HCT116 (cell line): ENCODE measurements around the gene PTPN1. TPM values are rescaled to one million over a fixed set of nuclear protein-coding genes. Genes with fewer than 3 reads are reported as not detected.

Source experiments
- ATAC-seq: fragments of 200-7000 bp; cut with Tn5 transposase; 2 replicates; pipeline ENCODE4 v1.9.1; 2020; ENCODE audit warnings: mild to moderate bottlenecking, moderate library complexity
- BruUV-seq: library from RNA; stranded (reverse); fragments of 400-500 nt; replicated peaks from 2 replicates; lab custom pipeline; 2021; lab: Mats Ljungman, UMichigan
- CTCF ChIA-PET: fragments of 300-600 bp; sonication (Branson Sonifier 250); formaldehyde crosslinking; loops from one replicate; lab custom pipeline; 2021; ENCODE audit warnings: antibody characterized with exemption; lab: Charles Lee
- POLR2A ChIA-PET: fragments of 300-600, 350-600 bp; sonication (Branson Sonifier 250); formaldehyde crosslinking; loops from one replicate; lab custom pipeline; 2021; ENCODE audit warnings: antibody characterized with exemption; lab: Charles Lee
- RAD21 ChIA-PET, 2 experiments: fragments of 300-600 bp; sonication (Branson Sonifier 250); formaldehyde crosslinking; loops; one replicate each; lab custom pipeline; 2023; ENCODE audit warnings: low total read pairs in 2 of 2; ENCODE audit not compliant: uncharacterized antibody in 2 of 2, unreplicated experiment in 2 of 2, low non-redundant PET in 1 of 2; lab: Charles Lee
- DNase-seq: peaks from one replicate; pipeline ENCODE4 v3.0.0-alpha.2; 2010; ENCODE audit warnings: low read depth, low spot score
- H2AFZ ChIP-seq: fragments of 200-600 bp; shearing (Covaris generic), sonication (generic); 2 replicates; pipeline ENCODE4 v1.6.1; 2017; ENCODE audit warnings: low read depth, mixed run types, mixed read lengths, antibody characterized with exemption, low read length; ENCODE audit not compliant: poor library complexity, severe bottlenecking
- H3K27ac ChIP-seq: 2 replicates; pipeline ENCODE4 v1.5.1; 2012; ENCODE audit warnings: low read depth, low read length
- H3K27me3 ChIP-seq: fragments of 200-600 bp; sonication (generic); 2 replicates; pipeline ENCODE4 v1.6.1; 2016; ENCODE audit warnings: mixed run types, low read length, mixed read lengths; ENCODE audit not compliant: insufficient read depth
- H3K36me3 ChIP-seq, 2 experiments: fragments of 200-500 bp in 1 of 2; fragments of 200-600 bp in 1 of 2; sonication (Bioruptor generic) in 1 of 2; sonication (generic) in 1 of 2; 2 replicates each; pipeline versions ENCODE4 v1.5.1 to v1.6.1; 2014 to 2016; ENCODE audit warnings: low read length in 2 of 2, inconsistent platforms in 1 of 2, mixed read lengths in 1 of 2, mixed run types in 1 of 2; ENCODE audit not compliant: insufficient read depth in 2 of 2, control insufficient read depth in 1 of 2
- H3K4me1 ChIP-seq, 2 experiments: fragments of 200-600 bp in 1 of 2; sonication (generic) in 1 of 2; 2 replicates each; pipeline versions ENCODE4 v1.5.1 to v1.6.1; 2012 to 2017; ENCODE audit warnings: low read length in 2 of 2, inconsistent platforms in 1 of 2, mild to moderate bottlenecking in 1 of 2, mixed read lengths in 1 of 2, mixed run types in 1 of 2, moderate library complexity in 1 of 2; ENCODE audit not compliant: insufficient read depth in 2 of 2, control insufficient read depth in 1 of 2
- H3K4me2 ChIP-seq: fragments of 200-600 bp; sonication (generic); 2 replicates; pipeline ENCODE4 v1.6.1; 2017; ENCODE audit warnings: mixed run types, low read length, mixed read lengths
- H3K4me3 ChIP-seq, 2 experiments: fragments of 200-600 bp in 1 of 2; sonication (generic) in 1 of 2; replicated peaks in 1 of 2; 2 replicates each; pipeline ENCODE4 v1.5.1; 2011 to 2016; ENCODE audit warnings: low read length in 2 of 2, control low read depth in 1 of 2, low read depth in 1 of 2, mild to moderate bottlenecking in 1 of 2, mixed read lengths in 1 of 2, mixed run types in 1 of 2
- H3K79me2 ChIP-seq: fragments of 200-600 bp; sonication (generic); 2 replicates; pipeline ENCODE4 v1.6.1; 2017; ENCODE audit warnings: mild to moderate bottlenecking, mixed run types, low read length, moderate library complexity, mixed read lengths; ENCODE audit not compliant: insufficient read depth
- H3K9ac ChIP-seq: fragments of 200-600 bp; sonication (generic); 2 replicates; pipeline ENCODE4 v1.6.1; 2016; ENCODE audit warnings: low read length, mixed read lengths
- H3K9me2 ChIP-seq: fragments of 200-600 bp; sonication (generic), shearing (Covaris generic); 2 replicates; pipeline ENCODE4 v1.6.1; 2017; ENCODE audit warnings: mixed run types, mild to moderate bottlenecking, moderate library complexity; ENCODE audit not compliant: insufficient read depth
- H3K9me3 ChIP-seq, 2 experiments: fragments of 200-500 bp in 1 of 2; fragments of 200-600 bp in 1 of 2; sonication (Bioruptor generic) in 1 of 2; sonication (generic) in 1 of 2; 2 replicates each; pipeline ENCODE4 v1.6.1; 2014 to 2017; ENCODE audit warnings: low read length in 2 of 2, mixed read lengths in 2 of 2, inconsistent platforms in 1 of 2, low read depth in 1 of 2, mild to moderate bottlenecking in 1 of 2, mixed run types in 1 of 2, moderate library complexity in 1 of 2; ENCODE audit not compliant: control insufficient read depth in 1 of 2, insufficient read depth in 1 of 2
- H4K20me1 ChIP-seq: fragments of 200-600 bp; sonication (generic), shearing (Covaris generic); 2 replicates; pipeline ENCODE4 v1.6.1; 2017; ENCODE audit warnings: mixed run types, mild to moderate bottlenecking, moderate library complexity; ENCODE audit not compliant: insufficient read depth
- ATF3 ChIP-seq: IDR thresholded peaks from 2 replicates; pipeline ENCODE4 v1.6.1; 2012
- CBX3 ChIP-seq: IDR thresholded peaks from 2 replicates; pipeline ENCODE4 v1.6.1; 2012; ENCODE audit warnings: low read depth
- CTCF ChIP-seq, 3 experiments: fragments of 200-600 bp in 1 of 3; sonication (generic) in 1 of 3; IDR thresholded peaks in 2 of 3; conservative IDR thresholded peaks in 1 of 3; 2 replicates each; pipeline ENCODE4 v1.5.1; 2012 to 2017; ENCODE audit warnings: low read depth in 2 of 3, low read length in 2 of 3, antibody characterized with exemption in 1 of 3, borderline replicate concordance in 1 of 3, control low read depth in 1 of 3, mild to moderate bottlenecking in 1 of 3, mixed read lengths in 1 of 3, mixed run types in 1 of 3, moderate library complexity in 1 of 3; ENCODE audit not compliant: insufficient read depth in 1 of 3
- EGR1 ChIP-seq: IDR thresholded peaks from 2 replicates; pipeline ENCODE4 v1.6.1; 2012; ENCODE audit warnings: low read depth
- EZH2 ChIP-seq: fragments of 200-600 bp; sonication (generic); IDR thresholded peaks from 2 replicates; pipeline ENCODE4 v1.6.1; 2017; ENCODE audit warnings: antibody characterized with exemption, mixed run types
- JUND ChIP-seq: IDR thresholded peaks from 2 replicates; pipeline ENCODE4 v1.6.1; 2012
- MAX ChIP-seq: IDR thresholded peaks from 2 replicates; pipeline ENCODE4 v1.6.1; 2012
- RAD21 ChIP-seq: IDR thresholded peaks from 2 replicates; pipeline ENCODE4 v1.6.1; 2012; ENCODE audit warnings: low read depth, mild to moderate bottlenecking
- REST ChIP-seq: IDR thresholded peaks from 2 replicates; pipeline ENCODE4 v1.6.1; 2012; ENCODE audit warnings: low read depth
- SIN3A ChIP-seq: IDR thresholded peaks from 2 replicates; pipeline ENCODE4 v1.6.1; 2012; ENCODE audit warnings: low read depth
- TCF7L2 ChIP-seq: IDR thresholded peaks from 2 replicates; pipeline ENCODE4 v1.7.0; 2011; ENCODE audit warnings: borderline replicate concordance, inconsistent platforms; ENCODE audit not compliant: insufficient read depth, insufficient read length; ENCODE audit errors: extremely low read depth
- ZBTB33 ChIP-seq: IDR thresholded peaks from 2 replicates; pipeline ENCODE4 v1.6.1; 2011; ENCODE audit warnings: mild to moderate bottlenecking, low read length, moderate library complexity; ENCODE audit not compliant: insufficient replicate concordance; ENCODE audit errors: extremely low read depth
- intact Hi-C: fragments of 100-400 bp; cut with micrococcal nuclease; formaldehyde crosslinking; loops from 2 replicates; pipeline ENCODE4 v1.10.0; 2022
- total RNA-seq: library from RNA; stranded (reverse); gene quantifications from one replicate; pipeline ENCODE4 v1.2.1, GENCODE V29; 2021; ENCODE audit not compliant: unreplicated experiment

PTPN1 gene
- total RNA-seq, 1 experiment from 2014 or later: 47.5 TPM

- no peaks in the 10 kb centered on the region for H3K9me3 ChIP-seq
- no peaks in the 10 kb centered on the region for H3K9me2 ChIP-seq
- H3K9ac ChIP-seq: no peak overlapping the region
- H2AFZ ChIP-seq: no peak overlapping the region
- intact Hi-C loops: loop anchor here (2.0 kb wide), 1 partner anchor 201 kb away; no protein-coding TSS in a partner anchor
- H3K79me2 ChIP-seq: no peaks in the 10 kb centered on the region
- no peaks in the 10 kb centered on the region for H3K27me3 ChIP-seq
- no TSS peak for BruUV-seq
- ChIA-PET POLR2A (no interaction called here), RAD21 (no interaction called here), CTCF (interaction anchor here (0.6 to 1.7 kb wide), 13 partner anchors 9 to 609 kb away, joined by 3 to 10 read pairs (median 4); no protein-coding TSS in a partner anchor)
- no peak overlapping the region for H3K4me3 ChIP-seq
- no peak overlapping the region for H3K27ac ChIP-seq
- DNase-seq (peak; percentile 39), ATAC-seq (peak; percentile 88)
- no peak overlapping the region for H3K4me2 ChIP-seq
- peaks cover 7 to 8% of the 10 kb centered on the region in 2 experiments; a peak in 3 of 4 replicates for H3K36me3 ChIP-seq
- no peaks in the 10 kb centered on the region for H4K20me1 ChIP-seq
- no peaks in the 10 kb centered on the region for H3K4me1 ChIP-seq
- peak; percentile 97 to 100 (median 100) for TF ChIP-seq CTCF (IDR thresholded peaks at IDR 0.05 in 2 of 3, conservative IDR thresholded peaks at IDR 0.05 in 1 of 3; ENCODE audit: borderline replicate concordance in 1 of 3, insufficient read depth in 1 of 3, low read depth in 2 of 3, low read length in 2 of 3)
- no peak for TF ChIP-seq JUND
- TF ChIP-seq EZH2: no peak
- peak; percentile 69; the same call in 1 of the 2 replicates for TF ChIP-seq CBX3
- TF ChIP-seq SIN3A: no peak
- peak; percentile 95 for TF ChIP-seq MAX
- TF ChIP-seq RAD21: peak; percentile 68
- no peak for TF ChIP-seq REST
- TF ChIP-seq EGR1: no peak
- TF ChIP-seq ATF3: no peak
- no peak for TF ChIP-seq TCF7L2
- TF ChIP-seq ZBTB33: no peak
Measured at GRCh38 chr20:50588034-50588736, 78.0 kb downstream of the PTPN1 start.
